Measurements from ENCODE around the gene PHYKPL.
"Not testable (repeated sequence)": the region's sequence is repeated elsewhere in the genome, so short reads cannot be mapped to it uniquely, and the experiment has no call there.

The PHYKPL gene

GRCh38 chr5:178264044-178264443 is 31.4 kb upstream of the PHYKPL start:
- no peak for DNase-seq (ENCODE audit: low spot score)

DNA sequence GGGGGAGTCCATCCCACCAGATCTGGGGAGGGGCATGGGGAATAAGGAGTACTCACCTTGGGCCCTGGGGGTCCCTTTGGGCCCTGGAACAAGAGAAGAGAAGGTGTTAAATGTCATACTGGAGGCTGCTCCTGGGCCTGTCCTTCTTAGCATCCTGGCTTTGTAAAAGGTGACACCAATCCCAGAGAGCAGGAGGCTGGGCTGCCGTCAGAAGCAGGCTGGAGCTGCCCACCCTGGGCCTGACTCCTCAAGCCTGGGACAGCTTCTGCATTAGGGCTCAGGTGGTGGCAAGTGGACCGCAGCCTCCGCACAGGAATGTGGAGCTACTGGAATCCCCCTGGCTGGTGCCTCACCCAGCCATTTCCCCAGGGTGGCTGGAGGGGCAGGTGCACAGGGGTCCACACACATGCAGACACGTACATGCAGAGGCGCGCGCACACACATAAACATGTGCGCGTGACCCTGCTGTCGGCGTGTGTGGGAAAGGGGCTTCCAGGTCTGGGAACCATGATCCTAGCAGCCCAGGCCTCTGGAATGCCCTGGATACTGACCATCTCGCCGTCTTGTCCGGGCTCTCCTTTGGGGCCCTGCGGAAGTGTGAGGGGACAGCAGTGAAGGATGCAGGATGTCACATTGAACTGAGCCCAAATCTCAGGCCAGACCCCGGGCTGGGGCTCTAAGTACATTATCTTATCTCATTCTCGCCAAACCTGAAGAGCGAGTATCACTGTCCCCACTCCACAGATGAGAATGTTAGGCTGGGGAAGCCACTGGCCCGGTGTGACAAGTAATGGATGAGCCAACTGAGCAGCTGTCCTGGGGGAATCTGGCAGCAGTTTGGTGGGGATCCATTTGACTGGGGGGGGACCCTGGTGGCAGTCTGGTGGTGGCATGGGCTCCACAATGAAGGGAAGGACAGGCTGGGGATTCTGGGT is 29.3 kb upstream of the PHYKPL start:
- no peak for DNase-seq (ENCODE audit: low spot score)

- no peak for DNase-seq (ENCODE audit: low spot score)
These were observed 27.3 kb upstream of the PHYKPL start for GRCh38 chr5:178259623-178260536.

- no peak for DNase-seq (ENCODE audit: low spot score)
These were observed 25.0 kb upstream of the PHYKPL start for GRCh38 chr5:178257650-178258049.

GRCh38 chr5:178256746-178257145 is 24.1 kb upstream of the PHYKPL start:
- DNase-seq (ENCODE audit: low spot score) = no peak

DNA sequence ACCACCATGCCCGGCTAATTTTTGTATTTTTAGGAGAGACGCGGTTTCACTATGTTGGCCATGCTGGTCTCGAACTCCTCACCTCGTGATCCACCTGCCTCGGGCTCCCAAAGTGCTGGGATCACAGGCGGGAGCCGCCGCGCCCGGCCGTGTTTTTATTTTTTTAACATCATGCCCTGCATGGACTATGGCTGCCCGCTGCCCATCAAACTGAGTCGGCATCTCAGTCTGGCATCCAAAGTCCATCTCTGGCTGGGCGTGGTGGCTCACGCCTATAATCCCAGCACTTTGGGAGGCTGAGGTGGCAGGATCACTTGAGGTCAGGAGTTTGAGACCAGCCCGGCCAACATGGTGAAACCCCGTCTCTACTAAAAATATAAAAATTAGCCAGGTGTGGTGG is 21.0 kb upstream of the PHYKPL start:
- DNase-seq (ENCODE audit: low spot score) = not testable (repeated sequence)

DNA sequence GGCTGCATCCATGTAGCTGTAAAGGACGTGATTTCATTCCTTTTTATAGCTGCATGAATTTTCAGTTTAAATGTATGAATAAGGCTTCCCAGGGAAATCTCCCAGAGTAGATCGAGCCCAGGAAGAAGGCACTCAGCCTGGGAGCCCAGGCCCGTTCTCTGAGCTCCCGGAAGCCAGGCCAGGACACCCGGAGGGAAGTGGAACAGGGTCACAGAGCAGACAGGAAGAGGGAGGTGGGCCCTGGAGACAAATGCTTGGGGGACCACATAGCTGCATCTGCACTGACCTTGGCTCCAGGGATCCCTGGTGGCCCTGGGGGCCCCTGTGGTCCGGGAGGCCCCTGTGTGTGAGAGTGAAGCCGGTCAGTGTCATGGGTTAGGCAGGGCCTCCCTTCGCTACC is 19.7 kb upstream of the PHYKPL start:
- DNase-seq (ENCODE audit: low spot score) = no peak

GRCh38 chr5:178250263-178250662 is 17.7 kb upstream of the PHYKPL start:
- DNase-seq (ENCODE audit: low spot score) = no peak

DNA sequence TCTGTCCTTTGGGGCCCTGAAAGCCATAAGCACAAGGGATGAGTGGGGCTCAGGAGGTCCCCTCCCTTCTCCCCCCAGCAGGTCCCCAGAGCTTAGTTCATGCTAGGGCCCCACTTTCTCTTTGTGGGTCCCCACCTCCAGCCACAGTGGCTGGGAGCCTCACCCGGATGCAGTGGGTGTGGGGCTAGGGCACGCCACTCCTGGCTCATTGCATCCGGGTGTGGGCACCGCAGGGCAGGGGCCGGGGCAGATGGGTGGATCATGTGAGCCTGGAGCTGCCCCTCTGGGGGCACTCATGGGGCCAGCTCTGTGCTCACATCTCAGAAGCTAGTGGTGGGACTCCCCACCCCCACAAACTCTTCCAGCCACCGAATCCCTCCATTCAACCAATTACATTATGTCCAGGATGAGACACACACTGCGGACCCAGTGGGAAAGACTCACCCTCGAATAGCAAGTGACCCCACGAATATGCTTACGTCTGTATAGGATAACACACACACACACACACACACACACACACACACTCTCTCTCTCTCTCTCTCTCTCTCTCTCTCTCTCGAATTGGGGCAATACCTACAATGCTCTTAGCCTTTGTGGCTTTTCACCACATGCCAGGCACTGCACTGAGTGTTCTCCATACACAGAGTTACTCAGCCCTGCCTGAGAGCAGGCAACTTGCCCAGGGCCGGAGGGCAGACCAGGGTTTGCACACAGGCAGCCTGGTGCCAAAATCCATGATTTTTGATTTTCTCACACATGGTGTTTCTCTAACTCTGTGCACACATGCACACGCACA is 16.8 kb upstream of the PHYKPL start:
- no peak for DNase-seq (ENCODE audit: low spot score)

DNA sequence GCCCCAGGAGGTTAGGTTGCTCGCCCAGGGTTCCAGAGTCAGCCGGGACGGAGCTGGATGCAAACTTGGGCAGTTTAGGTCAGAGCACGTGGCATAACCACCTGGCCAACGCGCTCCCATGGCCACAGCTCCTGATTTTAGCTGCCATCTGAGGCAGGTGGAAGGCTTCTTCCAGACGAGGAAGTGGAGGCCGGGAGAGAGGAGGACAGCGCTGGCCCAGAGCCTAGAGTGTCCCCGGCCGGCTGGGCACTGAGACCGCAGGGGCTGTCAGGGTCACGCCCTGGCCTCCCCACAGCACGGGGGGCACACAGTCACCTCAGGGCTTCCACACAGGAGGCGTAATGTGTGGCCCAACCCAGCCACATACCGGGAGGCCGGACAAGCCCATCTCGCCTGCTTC is 16.1 kb upstream of the PHYKPL start:
- no peak for DNase-seq (ENCODE audit: low spot score)

- no peak for DNase-seq (ENCODE audit: low spot score)
These were observed 15.2 kb upstream of the PHYKPL start for GRCh38 chr5:178247481-178248456.

GRCh38 chr5:178246624-178247279 is 14.2 kb upstream of the PHYKPL start:
- no peak for DNase-seq (ENCODE audit: low spot score)

GRCh38 chr5:178245389-178245788 is 12.8 kb upstream of the PHYKPL start:
- no peak for DNase-seq (ENCODE audit: low spot score)

DNA sequence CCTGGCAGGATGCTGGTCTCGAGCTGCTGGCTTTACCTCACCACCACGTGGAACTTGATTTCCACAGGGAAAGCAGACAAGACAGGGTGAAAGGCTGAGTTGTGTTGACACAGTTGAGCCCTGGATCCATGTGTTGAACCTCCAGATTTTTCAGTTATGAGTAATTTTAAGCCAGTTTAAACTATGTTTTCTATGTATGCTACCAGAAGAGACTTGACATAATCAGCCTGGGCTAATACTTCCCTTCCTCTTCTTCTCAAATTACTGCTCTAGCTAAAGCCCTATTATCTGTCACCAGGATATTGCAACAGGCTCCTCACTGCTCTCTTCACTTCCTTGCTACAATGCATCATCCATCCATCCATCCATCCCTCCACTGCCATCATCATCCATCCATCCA is 12.0 kb upstream of the PHYKPL start:
- DNase-seq (ENCODE audit: low spot score) = no peak

DNA sequence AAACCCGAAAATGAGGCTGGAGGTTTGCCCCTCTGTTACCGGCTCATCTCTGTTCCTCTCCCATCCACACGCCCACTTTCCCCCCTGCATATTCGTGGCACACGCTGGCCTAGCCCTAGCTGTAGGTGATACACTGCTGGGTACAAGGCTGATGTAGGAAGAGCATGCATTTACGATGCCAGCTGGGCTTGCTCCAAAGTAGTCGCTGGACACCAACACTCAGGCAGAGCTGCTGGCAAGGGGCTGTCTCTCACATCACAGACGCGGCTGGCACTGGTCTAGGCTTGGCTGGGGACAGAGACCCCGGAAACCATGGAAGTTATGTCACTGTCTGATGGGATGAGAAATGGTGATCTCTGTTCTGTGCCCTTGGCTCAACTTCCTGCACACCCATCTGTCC is 9.8 kb upstream of the PHYKPL start:
- no peak for DNase-seq (ENCODE audit: low spot score)

GRCh38 chr5:178241688-178242231 is 9.2 kb upstream of the PHYKPL start:
- DNase-seq (ENCODE audit: low spot score) = no peak

DNA sequence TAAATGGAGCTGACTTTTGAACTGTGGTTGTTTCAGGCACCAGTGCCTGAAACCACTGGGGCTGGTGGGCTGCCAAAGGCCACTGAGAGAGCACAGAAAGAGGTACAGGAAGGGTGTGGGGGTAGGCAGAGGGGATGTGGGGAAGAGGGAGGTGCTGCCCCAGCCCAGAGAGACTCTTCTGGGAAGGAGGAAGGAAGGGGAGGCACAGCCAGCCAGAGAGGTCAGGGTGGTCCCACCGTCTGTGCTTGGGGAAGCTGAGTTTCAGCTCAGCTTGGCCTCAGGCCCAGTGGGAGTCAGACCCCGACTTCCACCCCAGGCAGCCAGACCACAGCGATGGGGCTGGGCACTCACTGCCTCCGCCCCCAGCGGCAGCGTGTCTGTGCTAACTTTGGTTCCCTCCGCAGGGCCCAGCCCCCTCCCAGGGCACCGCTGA is 8.6 kb upstream of the PHYKPL start:
- no peak for DNase-seq (ENCODE audit: low spot score)

DNA sequence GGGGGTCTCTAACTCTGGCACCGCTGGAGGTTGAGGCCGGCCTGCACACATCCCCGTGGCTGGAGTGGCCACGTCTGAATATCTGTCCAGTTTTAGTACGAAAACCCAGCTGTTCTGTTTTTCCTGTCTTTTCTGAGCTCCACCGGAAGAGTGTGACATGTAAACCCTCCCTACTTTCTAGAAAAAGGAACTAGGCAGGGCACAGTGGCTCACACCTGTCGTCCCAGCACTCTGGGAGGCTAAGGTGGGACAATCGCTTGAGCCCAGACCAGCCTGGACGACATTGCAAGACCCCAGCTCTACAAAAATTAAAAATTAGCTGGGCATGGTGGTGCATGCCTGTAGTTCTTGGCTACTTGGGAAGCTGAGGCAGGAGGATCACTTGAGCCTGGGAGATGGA is 8.2 kb upstream of the PHYKPL start:
- no peak for DNase-seq (ENCODE audit: low spot score)

- DNase-seq (ENCODE audit: low spot score) = no peak
These were observed 7.7 kb upstream of the PHYKPL start for GRCh38 chr5:178240341-178240741.
